Right atrium auricular region (tissue), 2 donors: Measurements from ENCODE around the gene LZIC. TPM values are rescaled to one million over a fixed set of nuclear protein-coding genes. Genes with fewer than 3 reads are reported as not detected.

Experiments used
- DNase-seq: peaks from one replicate; pipeline ENCODE4 v3.0.0-alpha.2; 2019; ENCODE audit warnings: low spot score
- H3K27ac ChIP-seq, 2 donors: fragments of 200-600 bp; sonication (generic); 1 replicate in 1 of 2; 2 replicates in 1 of 2; pipeline ENCODE4 v1.5.1; 2016 to 2019
- H3K27me3 ChIP-seq, 2 donors: fragments of 200-600 bp; sonication (generic); one replicate each; pipeline versions ENCODE4 v1.5.1 to v1.6.0; 2017 to 2019
- H3K36me3 ChIP-seq: fragments of 200-600 bp; sonication (generic); one replicate; pipeline ENCODE4 v1.5.1; 2016
- H3K4me1 ChIP-seq, 2 donors: fragments of 200-600 bp; sonication (generic); one replicate each; pipeline versions ENCODE4 v1.5.1 to v1.6.0; 2017 to 2019
- H3K4me3 ChIP-seq, 2 donors: fragments of 200-600 bp; sonication (generic); 1 replicate in 1 of 2; 2 replicates in 1 of 2; pipeline ENCODE4 v1.5.1; 2017 to 2019; ENCODE audit warnings: mild to moderate bottlenecking in 1 of 2, moderate library complexity in 1 of 2
- H3K9me3 ChIP-seq, 2 donors: fragments of 200-600 bp; sonication (generic); one replicate each; pipeline ENCODE4 v1.5.1; 2019
- total RNA-seq, 2 donors: library from RNA; depleted of rRNA; stranded (reverse); fragments of >200 nt; gene quantifications; one replicate each; pipeline ENCODE4 v1.1.0, GENCODE V29; 2016
- TF ChIP-seq, protein P1 (sequence below), 2 donors: fragments of 200-600 bp; sonication (generic); IDR thresholded peaks; one replicate each; pipeline ENCODE4 v1.5.1; 2019; ENCODE audit warnings: antibody characterized with exemption in 2 of 2

LZIC gene
- total RNA-seq, 2 donors from 2014 or later, result 25.0 to 32.1 TPM

- no peak for DNase-seq
- Histone ChIP-seq H3K27me3 (no peaks in the 10 kb centered on the region), H3K27ac (peak overlapping the region; percentile 85 to 94), H3K4me3 (no peak overlapping the region), H3K36me3 (no peaks in the 10 kb centered on the region), H3K9me3 (no peaks in the 10 kb centered on the region), H3K4me1 (peaks cover 0 to 67% of the 10 kb centered on the region in 2 donors)
- TF ChIP-seq, protein P1, sequence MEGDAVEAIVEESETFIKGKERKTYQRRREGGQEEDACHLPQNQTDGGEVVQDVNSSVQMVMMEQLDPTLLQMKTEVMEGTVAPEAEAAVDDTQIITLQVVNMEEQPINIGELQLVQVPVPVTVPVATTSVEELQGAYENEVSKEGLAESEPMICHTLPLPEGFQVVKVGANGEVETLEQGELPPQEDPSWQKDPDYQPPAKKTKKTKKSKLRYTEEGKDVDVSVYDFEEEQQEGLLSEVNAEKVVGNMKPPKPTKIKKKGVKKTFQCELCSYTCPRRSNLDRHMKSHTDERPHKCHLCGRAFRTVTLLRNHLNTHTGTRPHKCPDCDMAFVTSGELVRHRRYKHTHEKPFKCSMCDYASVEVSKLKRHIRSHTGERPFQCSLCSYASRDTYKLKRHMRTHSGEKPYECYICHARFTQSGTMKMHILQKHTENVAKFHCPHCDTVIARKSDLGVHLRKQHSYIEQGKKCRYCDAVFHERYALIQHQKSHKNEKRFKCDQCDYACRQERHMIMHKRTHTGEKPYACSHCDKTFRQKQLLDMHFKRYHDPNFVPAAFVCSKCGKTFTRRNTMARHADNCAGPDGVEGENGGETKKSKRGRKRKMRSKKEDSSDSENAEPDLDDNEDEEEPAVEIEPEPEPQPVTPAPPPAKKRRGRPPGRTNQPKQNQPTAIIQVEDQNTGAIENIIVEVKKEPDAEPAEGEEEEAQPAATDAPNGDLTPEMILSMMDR (IDR thresholded peaks at IDR 0.05), result no peak
These were observed 38.2 kb downstream of the LZIC start for GRCh38 chr1:9905010-9905409.

GRCh38 chr1:9904596-9904995 is 38.6 kb downstream of the LZIC start:
- DNase-seq, result no peak
- no peak overlapping the region for H3K4me3 ChIP-seq
- H3K4me1 ChIP-seq, result peaks cover 0 to 71% of the 10 kb centered on the region in 2 donors
- H3K27me3 ChIP-seq, result no peaks in the 10 kb centered on the region
- peak overlapping the region; percentile 85 to 94 for H3K27ac ChIP-seq
- no peaks in the 10 kb centered on the region for H3K36me3 ChIP-seq
- TF ChIP-seq, protein P1 (IDR thresholded peaks at IDR 0.05), result no peak
- no peaks in the 10 kb centered on the region for H3K9me3 ChIP-seq

DNA sequence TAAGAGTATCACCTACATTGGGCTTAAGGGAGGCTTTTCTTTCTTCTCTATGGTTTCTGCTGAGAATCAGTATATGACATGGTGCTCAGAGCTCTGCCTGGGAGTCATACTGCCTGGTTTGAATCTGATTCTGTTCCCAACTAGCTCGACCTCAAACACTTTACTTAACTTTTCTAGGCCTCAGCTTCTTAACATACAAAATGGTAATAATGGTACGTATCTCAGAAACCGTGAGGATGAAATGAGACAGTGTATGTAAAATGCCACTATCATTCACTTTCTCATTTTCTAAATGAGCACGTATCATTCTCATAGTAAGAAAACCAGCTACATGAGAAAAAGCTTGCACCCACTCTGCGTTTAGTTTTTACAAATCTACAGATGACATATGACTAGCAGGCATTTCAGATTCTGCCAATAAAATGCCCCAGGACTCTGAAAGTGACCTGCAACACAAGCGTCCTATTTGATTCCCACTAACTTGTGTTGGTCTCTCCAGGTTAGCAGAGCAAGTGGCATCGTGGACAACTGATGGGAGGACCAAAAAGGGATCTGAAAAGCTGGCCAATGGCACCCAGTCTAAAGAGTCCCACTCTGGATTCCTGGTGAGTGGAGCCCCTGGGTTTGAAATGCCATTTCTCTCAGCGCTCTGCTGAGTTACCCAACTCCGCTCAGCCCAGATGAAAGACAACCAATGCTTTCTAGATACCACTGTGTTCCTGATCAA is 39.2 kb downstream of the LZIC start:
- Histone ChIP-seq H3K27ac (peak overlapping the region; percentile 85 to 94), H3K27me3 (no peaks in the 10 kb centered on the region), H3K4me3 (no peak overlapping the region), H3K9me3 (no peaks in the 10 kb centered on the region), H3K4me1 (peaks cover 0 to 66% of the 10 kb centered on the region in 2 donors), H3K36me3 (no peaks in the 10 kb centered on the region)
- TF ChIP-seq, protein P1 (IDR thresholded peaks at IDR 0.05), result no peak
- DNase-seq, result no peak

DNA sequence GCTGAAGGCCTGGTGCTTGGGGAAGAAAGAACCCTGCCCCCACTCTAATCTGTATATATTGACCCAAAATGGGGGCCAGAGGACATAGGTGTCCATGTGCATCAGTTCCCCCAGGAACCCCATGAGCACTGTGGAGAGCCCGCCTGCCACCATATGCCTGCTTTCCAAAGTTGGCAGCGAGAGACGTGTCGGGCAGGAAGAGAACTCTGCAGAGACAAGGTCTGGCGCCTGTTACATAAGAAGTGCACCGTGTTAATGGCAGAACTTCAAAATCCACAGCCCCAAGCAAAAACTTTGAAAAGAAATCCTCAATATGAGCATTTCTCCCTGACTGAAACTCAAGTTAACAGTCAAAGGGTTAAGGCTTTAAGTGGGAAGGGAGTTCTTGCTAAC is 41.1 kb downstream of the LZIC start:
- H3K27ac ChIP-seq, result peak overlapping the region; percentile 85 to 94
- H3K27me3 ChIP-seq, result no peaks in the 10 kb centered on the region
- DNase-seq, result no peak
- H3K4me3 ChIP-seq, result no peak overlapping the region
- TF ChIP-seq, protein P1 (IDR thresholded peaks at IDR 0.05), result no peak
- no peaks in the 10 kb centered on the region for H3K9me3 ChIP-seq
- peaks cover 0 to 59% of the 10 kb centered on the region in 2 donors for H3K4me1 ChIP-seq
- no peaks in the 10 kb centered on the region for H3K36me3 ChIP-seq

- Histone ChIP-seq H3K9me3 (no peaks in the 10 kb centered on the region), H3K4me3 (peak overlapping the region in 1 of 2 donors; percentile 34), H3K27ac (peak overlapping the region; percentile 85 to 94), H3K4me1 (peaks cover 0 to 59% of the 10 kb centered on the region in 2 donors), H3K36me3 (no peaks in the 10 kb centered on the region), H3K27me3 (no peaks in the 10 kb centered on the region)
- DNase-seq, result peak; percentile 61
- TF ChIP-seq, protein P1 (IDR thresholded peaks at IDR 0.05), result no peak
These were observed 41.8 kb downstream of the LZIC start for GRCh38 chr1:9901148-9902059.
